22Rv1 (cell line): ENCODE results near the gene SETD4.
"Not testable (repeated sequence)": the region's sequence is repeated elsewhere in the genome, so short reads cannot be mapped to it uniquely, and the experiment has no call there.

Experiments used
- CTCF ChIP-seq: fragments of 450-650 bp; IDR thresholded peaks from 2 replicates; pipeline ENCODE4 v1.5.1; 2017; ENCODE audit warnings: mild to moderate bottlenecking
- ZFX ChIP-seq: fragments of 450-650 bp; IDR thresholded peaks from 2 replicates; pipeline ENCODE4 v1.6.1; 2017; ENCODE audit warnings: antibody characterized with exemption, borderline replicate concordance

- not testable (repeated sequence) for TF ChIP-seq CTCF, ZFX
Observed at GRCh38 chr21:36099695-36100211, 39.4 kb upstream of the SETD4 start.
